PFSK-1 (cell line): ENCODE measurements around the gene ZIM2. TPM values are rescaled to one million over a fixed set of nuclear protein-coding genes. Genes with fewer than 3 reads are reported as not detected.

ENCODE experiments used
- FOXP2 ChIP-seq: optimal IDR thresholded peaks from 2 replicates; pipeline ENCODE3; 2011; ENCODE audit warnings: borderline replicate concordance, control low read depth, inconsistent platforms; ENCODE audit not compliant: insufficient read depth; ENCODE audit errors: extremely low read length, extremely low read depth
- POLR2AphosphoS5 ChIP-seq: IDR thresholded peaks from 2 replicates; pipeline ENCODE4 v1.6.1; 2012; ENCODE audit warnings: low read depth, mild to moderate bottlenecking, control low read depth, low read length, moderate library complexity
- SIN3A ChIP-seq: IDR thresholded peaks from 2 replicates; pipeline ENCODE4 v1.6.1; 2012; ENCODE audit warnings: mild to moderate bottlenecking, low read length, moderate library complexity, borderline replicate concordance; ENCODE audit not compliant: insufficient read depth
- TAF1 ChIP-seq: IDR thresholded peaks from 2 replicates; pipeline ENCODE4 v1.6.1; 2012; ENCODE audit warnings: low read length, control low read depth, borderline replicate concordance; ENCODE audit not compliant: insufficient read depth
- polyA plus RNA-seq: library from polyadenylated mRNA; unstranded; fragments of >200 nt; gene quantifications from one replicate; pipeline ENCODE4 v1.2.1, GENCODE V29; 2012; ENCODE audit warnings: low read depth, missing spikeins; ENCODE audit not compliant: insufficient read length
- TF ChIP-seq, protein P1 (sequence below), 2 experiments: IDR thresholded peaks; 2 replicates each; pipeline versions ENCODE4 v1.6.1 to v1.8.0; 2011 to 2012; ENCODE audit warnings: low read depth in 2 of 2, low read length in 2 of 2, control low read depth in 1 of 2, inconsistent platforms in 1 of 2, mild to moderate bottlenecking in 1 of 2, moderate library complexity in 1 of 2; ENCODE audit not compliant: insufficient read depth in 1 of 2

Gene ZIM2
- polyA plus RNA-seq = not detected

DNA sequence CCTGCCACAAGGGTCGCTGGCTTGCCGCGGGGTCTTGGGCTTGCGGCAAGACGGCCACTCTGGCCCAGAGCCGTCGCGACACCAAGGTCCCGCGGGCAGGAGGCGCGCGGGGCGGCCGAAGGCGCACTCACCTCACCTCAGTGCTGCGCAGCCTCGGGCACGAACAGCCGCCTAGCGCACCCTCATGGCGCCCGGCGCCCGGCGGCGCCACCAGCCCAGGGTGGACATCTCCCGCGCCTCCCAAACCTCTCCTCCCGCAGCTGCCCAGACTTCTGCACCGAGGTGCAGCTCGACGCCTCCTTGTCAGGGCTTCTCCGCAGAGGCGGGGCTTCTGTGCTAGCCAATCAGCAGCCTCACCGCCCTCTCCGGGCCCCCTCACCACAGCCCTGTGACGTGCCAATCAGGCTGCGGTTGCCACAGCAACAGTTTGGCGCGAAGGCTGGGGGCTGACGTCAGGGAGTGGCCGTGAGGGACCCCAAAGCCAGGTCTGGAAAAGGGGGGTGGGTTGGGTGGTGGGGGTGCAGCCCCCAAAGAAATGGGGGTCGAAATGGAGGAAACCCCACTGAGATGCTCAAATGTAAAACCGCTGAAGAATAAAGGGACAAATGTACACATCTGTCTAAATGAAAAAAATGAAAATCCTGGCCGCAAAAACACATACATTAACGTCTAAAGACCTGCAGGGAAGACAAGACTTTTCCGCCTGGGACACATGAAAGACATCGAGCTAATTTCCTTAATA, at the start of gene ZIM2, which contains the start of gene PEG3:
TSS of gene ZIM2 (minus strand) at position 276 of the 742 bp plus-strand sequence. CDS start 16,449 bp downstream, outside the sequence.
TSS of gene PEG3 (minus strand) at position 276 of the 742 bp plus-strand sequence. CDS start 16,071 bp downstream, outside the sequence.
- no peak for TF ChIP-seq TAF1
- TF ChIP-seq, protein P1, sequence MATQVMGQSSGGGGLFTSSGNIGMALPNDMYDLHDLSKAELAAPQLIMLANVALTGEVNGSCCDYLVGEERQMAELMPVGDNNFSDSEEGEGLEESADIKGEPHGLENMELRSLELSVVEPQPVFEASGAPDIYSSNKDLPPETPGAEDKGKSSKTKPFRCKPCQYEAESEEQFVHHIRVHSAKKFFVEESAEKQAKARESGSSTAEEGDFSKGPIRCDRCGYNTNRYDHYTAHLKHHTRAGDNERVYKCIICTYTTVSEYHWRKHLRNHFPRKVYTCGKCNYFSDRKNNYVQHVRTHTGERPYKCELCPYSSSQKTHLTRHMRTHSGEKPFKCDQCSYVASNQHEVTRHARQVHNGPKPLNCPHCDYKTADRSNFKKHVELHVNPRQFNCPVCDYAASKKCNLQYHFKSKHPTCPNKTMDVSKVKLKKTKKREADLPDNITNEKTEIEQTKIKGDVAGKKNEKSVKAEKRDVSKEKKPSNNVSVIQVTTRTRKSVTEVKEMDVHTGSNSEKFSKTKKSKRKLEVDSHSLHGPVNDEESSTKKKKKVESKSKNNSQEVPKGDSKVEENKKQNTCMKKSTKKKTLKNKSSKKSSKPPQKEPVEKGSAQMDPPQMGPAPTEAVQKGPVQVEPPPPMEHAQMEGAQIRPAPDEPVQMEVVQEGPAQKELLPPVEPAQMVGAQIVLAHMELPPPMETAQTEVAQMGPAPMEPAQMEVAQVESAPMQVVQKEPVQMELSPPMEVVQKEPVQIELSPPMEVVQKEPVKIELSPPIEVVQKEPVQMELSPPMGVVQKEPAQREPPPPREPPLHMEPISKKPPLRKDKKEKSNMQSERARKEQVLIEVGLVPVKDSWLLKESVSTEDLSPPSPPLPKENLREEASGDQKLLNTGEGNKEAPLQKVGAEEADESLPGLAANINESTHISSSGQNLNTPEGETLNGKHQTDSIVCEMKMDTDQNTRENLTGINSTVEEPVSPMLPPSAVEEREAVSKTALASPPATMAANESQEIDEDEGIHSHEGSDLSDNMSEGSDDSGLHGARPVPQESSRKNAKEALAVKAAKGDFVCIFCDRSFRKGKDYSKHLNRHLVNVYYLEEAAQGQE (IDR thresholded peaks at IDR 0.05; ENCODE audit: insufficient read depth in 1 of 2, low read depth in 2 of 2, low read length in 2 of 2) = no peak
- no peak for TF ChIP-seq FOXP2
- no peak for TF ChIP-seq SIN3A
- no peak for TF ChIP-seq POLR2AphosphoS5

DNA sequence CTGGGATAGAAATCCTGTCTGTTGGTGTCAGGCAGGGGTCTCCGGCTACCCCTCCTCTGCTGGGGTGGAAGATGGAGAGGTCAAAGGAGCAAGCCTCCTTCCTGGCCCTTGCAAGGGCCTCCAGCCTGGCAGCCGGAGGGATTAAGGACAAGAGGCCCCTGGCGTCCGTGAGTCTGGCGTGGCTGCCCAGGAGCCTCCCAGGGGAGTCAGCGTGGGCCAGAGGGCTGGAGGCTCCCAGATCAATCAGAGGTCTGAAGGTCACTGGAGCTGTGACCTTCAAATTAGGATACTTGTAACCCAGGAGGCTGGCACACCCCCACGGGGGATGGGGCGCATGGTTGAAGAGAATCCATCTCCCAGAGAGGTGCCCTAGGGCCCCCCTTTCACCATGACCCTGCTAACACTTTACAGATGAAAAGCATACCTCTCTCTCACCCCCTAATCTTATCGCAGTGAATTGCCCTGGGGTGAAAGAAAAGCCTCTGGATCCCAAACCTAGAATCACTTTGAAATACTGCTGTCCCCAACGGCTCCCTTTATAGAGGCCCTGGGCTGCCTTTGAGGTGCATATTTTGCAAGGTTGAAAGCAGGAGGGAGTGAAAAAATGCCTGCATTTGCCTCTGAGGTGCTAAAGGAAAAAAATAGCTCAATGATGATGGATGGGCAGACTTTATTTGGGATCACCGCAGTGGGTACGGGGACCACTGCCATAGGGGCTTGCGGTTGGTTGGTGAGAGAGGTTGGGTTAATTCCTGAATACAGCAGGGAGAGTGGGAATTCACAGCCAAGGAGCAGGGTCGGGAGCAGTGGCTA, 44.9 kb upstream of the ZIM2 start:
- TF ChIP-seq POLR2AphosphoS5 (no peak), TAF1 (no peak), SIN3A (no peak), FOXP2 (no peak)
- TF ChIP-seq, protein P1 (IDR thresholded peaks at IDR 0.05; ENCODE audit: insufficient read depth in 1 of 2, low read depth in 2 of 2, low read length in 2 of 2) = no peak

DNA sequence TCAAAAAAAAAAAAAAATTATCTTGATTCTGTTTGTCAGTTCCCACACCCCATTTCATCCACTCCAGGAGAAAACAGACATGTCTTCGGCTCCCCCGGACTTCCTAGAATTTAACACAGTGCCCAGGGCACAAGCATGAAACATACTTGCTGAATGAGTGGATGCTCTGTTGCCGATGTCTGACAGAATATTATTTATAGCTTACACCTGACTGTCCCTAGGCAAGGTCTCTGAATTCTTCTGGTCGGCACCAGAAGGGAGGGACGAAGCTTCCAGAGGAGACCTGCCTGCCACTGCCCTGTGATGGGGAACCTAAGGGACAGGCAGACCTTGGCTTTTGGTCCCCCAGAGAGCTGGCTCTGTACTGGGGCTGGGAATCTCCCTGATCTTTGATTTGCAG, 43.9 kb upstream of the ZIM2 start:
- TF ChIP-seq SIN3A (no peak), FOXP2 (no peak), POLR2AphosphoS5 (no peak), TAF1 (no peak)

DNA sequence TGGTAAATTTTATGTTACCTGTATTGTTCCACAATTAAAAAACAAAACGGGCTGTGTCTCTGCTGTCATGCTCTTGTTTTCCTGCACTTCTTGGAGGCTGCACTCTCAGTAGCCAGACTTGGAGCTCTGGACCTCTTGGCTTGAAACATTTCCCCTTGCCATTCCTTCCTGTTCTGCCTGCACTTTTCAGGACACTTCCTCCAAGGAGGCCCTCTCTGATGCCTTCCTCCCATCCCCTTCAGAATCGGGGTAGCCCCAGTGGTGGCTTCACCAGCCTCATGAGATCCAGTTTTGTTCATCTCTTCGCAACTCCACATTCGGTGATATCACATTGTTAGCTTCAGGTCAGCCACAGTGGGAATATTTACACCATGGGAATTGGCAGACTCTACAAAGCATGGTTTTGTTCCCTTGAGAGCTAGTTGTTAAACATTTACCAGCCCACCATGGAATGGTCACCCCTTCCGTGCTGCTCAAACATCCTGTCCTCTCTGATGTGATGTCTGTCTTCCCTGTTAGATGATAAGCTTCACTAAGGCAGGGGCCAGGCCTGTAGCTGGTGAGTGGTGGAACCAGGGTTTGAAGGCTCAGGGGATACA, 40.2 kb upstream of the ZIM2 start:
- no peak for TF ChIP-seq POLR2AphosphoS5
- TF ChIP-seq TAF1 = no peak
- no peak for TF ChIP-seq SIN3A
- TF ChIP-seq, protein P1 (IDR thresholded peaks at IDR 0.05; ENCODE audit: insufficient read depth in 1 of 2, low read depth in 2 of 2, low read length in 2 of 2) = no peak
- no peak for TF ChIP-seq FOXP2

DNA sequence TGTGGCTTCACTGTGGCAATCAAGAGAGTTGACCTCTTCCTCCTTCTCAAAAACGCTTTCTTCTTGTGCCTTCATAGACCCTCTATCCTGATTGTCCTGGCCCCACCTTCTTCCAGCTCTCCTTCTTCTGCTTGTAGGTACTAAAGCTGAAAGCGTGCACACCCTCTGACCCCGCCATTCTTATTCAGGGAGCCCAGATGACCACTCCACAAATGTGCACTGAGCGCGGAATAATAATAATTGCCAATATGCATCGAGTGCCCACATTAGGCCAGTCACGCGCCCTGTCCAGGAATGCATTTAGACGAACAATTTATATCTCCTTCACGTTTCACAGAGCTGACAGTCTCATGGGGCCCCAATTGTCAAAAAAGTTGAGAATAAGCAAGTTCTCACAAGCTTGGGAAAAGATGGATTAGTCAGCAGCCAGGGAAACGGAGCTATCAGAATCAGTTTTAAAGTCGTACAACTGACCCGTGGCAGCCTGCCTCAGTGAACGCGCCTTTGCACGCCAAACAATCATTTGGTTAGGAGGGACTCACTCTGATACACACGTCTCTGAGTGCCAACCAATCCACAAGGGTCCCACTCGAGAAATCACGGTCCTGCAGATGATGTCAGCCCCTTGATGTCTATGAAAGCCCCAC, 36.7 kb upstream of the ZIM2 start:
- TF ChIP-seq TAF1 (no peak), SIN3A (no peak), FOXP2 (no peak), POLR2AphosphoS5 (no peak)
- TF ChIP-seq, protein P1 (IDR thresholded peaks at IDR 0.05; ENCODE audit: insufficient read depth in 1 of 2, low read depth in 2 of 2, low read length in 2 of 2) = no peak
